GM23338 (cell line): ENCODE measurements around the gene PLS3. TPM values are rescaled to one million over a fixed set of nuclear protein-coding genes. Genes with fewer than 3 reads are reported as not detected.

ENCODE experiments used
- ATAC-seq: fragments of 200-7000 bp; cut with Tn5 transposase; 3 replicates; pipeline ENCODE4 v1.9.1; 2020
- DNase-seq: peaks from one replicate; pipeline ENCODE4 v3.0.0-alpha.2; 2015; ENCODE audit warnings: low spot score
- H2AFZ ChIP-seq: fragments of 200-600 bp; sonication (generic); 2 replicates; pipeline ENCODE4 v1.8.0; 2016; ENCODE audit warnings: antibody characterized with exemption, mild to moderate bottlenecking, moderate library complexity
- H3F3A ChIP-seq: fragments of 200-600 bp; sonication (generic); replicated peaks from 2 replicates; pipeline ENCODE4 v1.8.0; 2017; ENCODE audit warnings: antibody characterized with exemption, mixed run types, low read depth
- H3K27ac ChIP-seq: fragments of 200-600 bp; sonication (generic); 2 replicates; pipeline ENCODE4 v1.6.1; 2016; ENCODE audit warnings: low read depth
- H3K27me3 ChIP-seq: fragments of 200-600 bp; sonication (generic); 2 replicates; pipeline ENCODE4 v1.8.0; 2016; ENCODE audit warnings: mild to moderate bottlenecking, mixed run types, moderate library complexity; ENCODE audit not compliant: insufficient read depth
- H3K36me3 ChIP-seq: fragments of 200-600 bp; sonication (generic); 2 replicates; pipeline ENCODE4 v1.8.0; 2016; ENCODE audit warnings: mild to moderate bottlenecking; ENCODE audit not compliant: insufficient read depth
- H3K4me1 ChIP-seq: fragments of 200-600 bp; sonication (generic); 2 replicates; pipeline ENCODE4 v1.8.0; 2016; ENCODE audit warnings: mild to moderate bottlenecking, moderate library complexity; ENCODE audit not compliant: insufficient read depth
- H3K4me2 ChIP-seq: fragments of 200-600 bp; sonication (generic); 2 replicates; pipeline ENCODE4 v1.7.1; 2017; ENCODE audit warnings: mixed run types
- H3K4me3 ChIP-seq: fragments of 200-600 bp; sonication (generic); 2 replicates; pipeline ENCODE4 v1.6.1; 2016; ENCODE audit warnings: mixed run types
- H3K79me2 ChIP-seq: fragments of 200-600 bp; sonication (generic); replicated peaks from 2 replicates; pipeline ENCODE4 v1.8.0; 2017; ENCODE audit warnings: mild to moderate bottlenecking; ENCODE audit not compliant: insufficient read depth
- H3K9me2 ChIP-seq: fragments of 200-600 bp; sonication (generic); 2 replicates; pipeline ENCODE4 v1.8.0; 2017; ENCODE audit not compliant: insufficient read depth
- H4K20me1 ChIP-seq: fragments of 200-600 bp; sonication (generic); replicated peaks from 2 replicates; pipeline ENCODE4 v1.8.0; 2017; ENCODE audit warnings: mild to moderate bottlenecking; ENCODE audit not compliant: insufficient read depth
- H3K27ac Mint-ChIP-seq: 2 replicates; pipeline ENCODE4 v1.8.0; 2020; ENCODE audit warnings: inconsistent platforms, mild to moderate bottlenecking, moderate library complexity, mixed read lengths
- H3K27me3 Mint-ChIP-seq: 3 replicates; pipeline ENCODE4 v1.8.0; 2022; ENCODE audit warnings: low read depth, mild to moderate bottlenecking, moderate library complexity, mixed read lengths, inconsistent platforms; ENCODE audit not compliant: insufficient read depth, poor library complexity
- H3K36me3 Mint-ChIP-seq: 3 replicates; pipeline ENCODE4 v1.8.0; 2021; ENCODE audit warnings: low read depth, mild to moderate bottlenecking, inconsistent platforms, moderate library complexity, mixed read lengths
- H3K4me1 Mint-ChIP-seq: 3 replicates; pipeline ENCODE4 v1.8.0; 2020; ENCODE audit warnings: mild to moderate bottlenecking, inconsistent platforms, mixed read lengths
- H3K4me3 Mint-ChIP-seq: 3 replicates; pipeline ENCODE4 v1.8.0; 2021; ENCODE audit warnings: moderate library complexity, mild to moderate bottlenecking, inconsistent platforms, mixed read lengths
- H3K9me3 Mint-ChIP-seq: 3 replicates; pipeline ENCODE4 v1.8.0; 2020; ENCODE audit warnings: moderate library complexity, mild to moderate bottlenecking, inconsistent platforms, mixed read lengths
- CREB1 ChIP-seq: fragments of 250-450 bp; sonication (Bioruptor Pico); IDR thresholded peaks from 2 replicates; pipeline ENCODE4 v1.5.0; 2020; ENCODE audit warnings: low read depth, mild to moderate bottlenecking, moderate library complexity
- EZH2phosphoT487 ChIP-seq: fragments of 200-600 bp; sonication (generic); IDR thresholded peaks from one replicate; pipeline ENCODE4 v1.8.1; 2018; ENCODE audit warnings: antibody characterized with exemption; ENCODE audit not compliant: unreplicated experiment
- JUNB ChIP-seq: IDR thresholded peaks from one replicate; pipeline ENCODE4 v1.6.1; 2016; ENCODE audit warnings: antibody characterized with exemption; ENCODE audit not compliant: unreplicated experiment
- NANOG ChIP-seq: IDR thresholded peaks from 2 replicates; pipeline ENCODE4 v1.6.1; 2016; ENCODE audit warnings: antibody characterized with exemption, borderline replicate concordance
- POLR2AphosphoS5 ChIP-seq: IDR thresholded peaks from 2 replicates; pipeline ENCODE4 v1.6.1; 2016; ENCODE audit warnings: antibody characterized with exemption, low read depth
- STAT1 ChIP-seq: IDR thresholded peaks from one replicate; pipeline ENCODE4 v1.6.1; 2016; ENCODE audit warnings: antibody characterized with exemption; ENCODE audit not compliant: unreplicated experiment
- polyA plus RNA-seq: library from polyadenylated mRNA; unstranded; fragments of >200 nt; fragmentation: Nextera tagmentation; extraction: Ambion mirVana; gene quantifications from 2 replicates; pipeline ENCODE4 v1.2.1, GENCODE V29; 2016
- total RNA-seq: library from RNA; depleted of rRNA; stranded (reverse); fragments of >200 nt; shearing (Covaris generic); gene quantifications from 2 replicates; pipeline ENCODE4 v1.2.3, GENCODE V29; 2014
- TF ChIP-seq, protein P1 (sequence below): IDR thresholded peaks from one replicate; pipeline ENCODE4 v1.6.1; 2018; ENCODE audit warnings: antibody characterized with exemption; ENCODE audit not compliant: unreplicated experiment
- TF ChIP-seq, protein P2 (sequence below), 2 experiments: fragments of 200-600 bp in 1 of 2; sonication (generic) in 1 of 2; conservative IDR thresholded peaks; 2 replicates each; pipeline versions ENCODE4 v1.5.1 to v1.6.1; 2016 to 2017; ENCODE audit warnings: antibody characterized with exemption in 2 of 2, low read depth in 2 of 2, mild to moderate bottlenecking in 2 of 2, moderate library complexity in 1 of 2
- TF ChIP-seq, protein P3 (sequence below): IDR thresholded peaks from 2 replicates; pipeline ENCODE4 v1.6.1; 2016; ENCODE audit warnings: antibody characterized with exemption

Gene PLS3
- total and polyA plus RNA-seq, 2 experiments from 2014 or later, result 81.6 to 128 TPM

DNA sequence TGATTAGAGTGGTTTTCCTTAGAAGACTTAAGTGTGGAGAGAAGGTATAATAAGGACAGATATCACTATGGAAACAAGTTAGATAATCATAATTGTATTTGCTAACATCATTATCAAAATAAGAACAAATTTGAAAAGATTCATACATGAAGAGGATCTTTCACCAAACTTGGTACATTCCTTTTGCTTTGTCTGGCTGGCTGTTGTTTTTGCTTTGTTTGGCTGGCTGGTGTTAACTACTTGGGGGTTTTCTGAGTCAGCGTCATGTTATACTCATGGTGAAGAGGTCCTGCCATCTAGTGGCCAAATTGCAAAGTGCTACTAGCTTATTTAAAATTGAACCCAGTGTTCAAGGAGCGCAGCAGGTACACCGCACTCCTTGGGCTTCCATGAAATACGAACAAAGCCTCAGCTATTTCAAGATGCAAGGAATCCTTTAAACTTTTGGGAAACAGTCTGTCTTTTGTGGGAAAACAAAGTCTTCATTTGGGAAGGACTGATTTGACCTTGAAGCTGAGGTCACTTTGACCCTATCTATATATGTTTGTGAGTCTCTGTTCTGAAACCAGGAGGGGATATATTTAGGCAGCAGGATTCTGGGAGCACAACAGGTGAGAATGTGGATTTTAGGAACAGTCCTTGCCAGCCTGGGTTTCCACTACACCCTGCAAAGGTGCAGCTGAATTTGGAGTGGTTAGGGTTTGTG, 129.7 kb downstream of the PLS3 start (continued):
- TF ChIP-seq, protein P1, sequence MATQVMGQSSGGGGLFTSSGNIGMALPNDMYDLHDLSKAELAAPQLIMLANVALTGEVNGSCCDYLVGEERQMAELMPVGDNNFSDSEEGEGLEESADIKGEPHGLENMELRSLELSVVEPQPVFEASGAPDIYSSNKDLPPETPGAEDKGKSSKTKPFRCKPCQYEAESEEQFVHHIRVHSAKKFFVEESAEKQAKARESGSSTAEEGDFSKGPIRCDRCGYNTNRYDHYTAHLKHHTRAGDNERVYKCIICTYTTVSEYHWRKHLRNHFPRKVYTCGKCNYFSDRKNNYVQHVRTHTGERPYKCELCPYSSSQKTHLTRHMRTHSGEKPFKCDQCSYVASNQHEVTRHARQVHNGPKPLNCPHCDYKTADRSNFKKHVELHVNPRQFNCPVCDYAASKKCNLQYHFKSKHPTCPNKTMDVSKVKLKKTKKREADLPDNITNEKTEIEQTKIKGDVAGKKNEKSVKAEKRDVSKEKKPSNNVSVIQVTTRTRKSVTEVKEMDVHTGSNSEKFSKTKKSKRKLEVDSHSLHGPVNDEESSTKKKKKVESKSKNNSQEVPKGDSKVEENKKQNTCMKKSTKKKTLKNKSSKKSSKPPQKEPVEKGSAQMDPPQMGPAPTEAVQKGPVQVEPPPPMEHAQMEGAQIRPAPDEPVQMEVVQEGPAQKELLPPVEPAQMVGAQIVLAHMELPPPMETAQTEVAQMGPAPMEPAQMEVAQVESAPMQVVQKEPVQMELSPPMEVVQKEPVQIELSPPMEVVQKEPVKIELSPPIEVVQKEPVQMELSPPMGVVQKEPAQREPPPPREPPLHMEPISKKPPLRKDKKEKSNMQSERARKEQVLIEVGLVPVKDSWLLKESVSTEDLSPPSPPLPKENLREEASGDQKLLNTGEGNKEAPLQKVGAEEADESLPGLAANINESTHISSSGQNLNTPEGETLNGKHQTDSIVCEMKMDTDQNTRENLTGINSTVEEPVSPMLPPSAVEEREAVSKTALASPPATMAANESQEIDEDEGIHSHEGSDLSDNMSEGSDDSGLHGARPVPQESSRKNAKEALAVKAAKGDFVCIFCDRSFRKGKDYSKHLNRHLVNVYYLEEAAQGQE, result no peak
- no peak for TF ChIP-seq EZH2phosphoT487

DNA sequence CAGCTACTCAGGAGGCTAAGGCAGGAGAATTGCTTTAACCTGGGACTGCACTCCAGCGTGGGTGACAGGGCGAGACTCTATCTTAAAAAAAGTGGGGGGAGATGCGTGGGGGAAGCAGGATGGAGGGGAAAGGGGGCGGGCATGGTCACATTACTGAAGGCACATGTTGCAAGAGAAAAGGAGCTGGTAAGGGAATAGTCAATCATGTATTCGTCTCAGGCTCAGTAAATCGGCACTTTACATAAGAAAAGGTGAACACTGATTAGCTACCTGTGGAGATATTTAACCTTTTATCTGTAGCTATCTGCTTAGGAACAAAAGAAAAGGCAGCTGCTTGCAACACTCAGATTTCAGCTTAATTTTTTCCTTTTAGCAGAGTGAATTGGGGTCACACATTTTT, 132.5 kb downstream of the PLS3 start:
- Histone ChIP-seq H3K4me3 (no peak overlapping the region), H3K4me1 (peaks cover 26% of the 10 kb centered on the region), H3K79me2 (no peaks in the 10 kb centered on the region), H3F3A (no peaks in the 10 kb centered on the region), H2AFZ (no peak overlapping the region), H3K27me3 (no peaks in the 10 kb centered on the region), H3K36me3 (no peaks in the 10 kb centered on the region), H4K20me1 (no peaks in the 10 kb centered on the region), H3K27ac (peak overlapping the region; percentile 95), H3K4me2 (no peak overlapping the region; the same call in 1 of the 2 replicates), H3K9me2 (no peaks in the 10 kb centered on the region)
- Mint-ChIP-seq H3K27me3 (peaks cover 4% of the 10 kb centered on the region), H3K27ac (peak overlapping the region; percentile 98), H3K4me3 (no peak overlapping the region), H3K9me3 (peaks cover 2% of the 10 kb centered on the region; the same call in 1 of the 3 replicates), H3K4me1 (peaks cover 45% of the 10 kb centered on the region), H3K36me3 (no peaks in the 10 kb centered on the region)
- peak; percentile 74 for DNase-seq
- ATAC-seq, result peak; percentile 38
- peak; percentile 65; the same call in 1 of the 2 replicates for TF ChIP-seq NANOG
- TF ChIP-seq CREB1, result no peak

DNA sequence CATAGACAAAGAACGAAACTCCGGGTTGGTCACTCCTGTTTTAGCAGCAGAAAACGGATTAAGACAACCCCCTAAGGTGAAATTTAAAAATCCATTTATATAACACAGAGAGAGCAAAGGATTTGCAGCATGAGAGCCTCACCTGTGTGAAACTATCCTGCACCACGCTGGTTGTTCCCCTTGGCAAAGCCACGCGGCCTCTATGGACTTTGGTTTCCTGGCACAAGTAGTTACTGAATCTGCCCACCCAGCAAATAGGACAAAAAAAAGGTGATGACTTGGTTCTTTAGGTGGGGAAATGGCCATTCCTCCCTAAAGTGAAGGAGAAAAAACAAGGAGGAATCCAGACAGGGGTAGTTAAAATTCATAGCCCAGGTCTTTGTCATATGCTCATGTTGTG, 133.1 kb downstream of the PLS3 start:
- no peaks in the 10 kb centered on the region for H3K79me2 ChIP-seq
- peaks cover 2% of the 10 kb centered on the region; the same call in 1 of the 3 replicates for H3K9me3 Mint-ChIP-seq
- no peaks in the 10 kb centered on the region for H3K36me3 Mint-ChIP-seq
- H4K20me1 ChIP-seq, result no peaks in the 10 kb centered on the region
- no peaks in the 10 kb centered on the region for H3F3A ChIP-seq
- H3K4me1 Mint-ChIP-seq, result peaks cover 45% of the 10 kb centered on the region
- no peak overlapping the region for H3K4me3 Mint-ChIP-seq
- peaks cover 4% of the 10 kb centered on the region for H3K27me3 Mint-ChIP-seq
- no peaks in the 10 kb centered on the region for H3K9me2 ChIP-seq
- TF ChIP-seq, protein P2, sequence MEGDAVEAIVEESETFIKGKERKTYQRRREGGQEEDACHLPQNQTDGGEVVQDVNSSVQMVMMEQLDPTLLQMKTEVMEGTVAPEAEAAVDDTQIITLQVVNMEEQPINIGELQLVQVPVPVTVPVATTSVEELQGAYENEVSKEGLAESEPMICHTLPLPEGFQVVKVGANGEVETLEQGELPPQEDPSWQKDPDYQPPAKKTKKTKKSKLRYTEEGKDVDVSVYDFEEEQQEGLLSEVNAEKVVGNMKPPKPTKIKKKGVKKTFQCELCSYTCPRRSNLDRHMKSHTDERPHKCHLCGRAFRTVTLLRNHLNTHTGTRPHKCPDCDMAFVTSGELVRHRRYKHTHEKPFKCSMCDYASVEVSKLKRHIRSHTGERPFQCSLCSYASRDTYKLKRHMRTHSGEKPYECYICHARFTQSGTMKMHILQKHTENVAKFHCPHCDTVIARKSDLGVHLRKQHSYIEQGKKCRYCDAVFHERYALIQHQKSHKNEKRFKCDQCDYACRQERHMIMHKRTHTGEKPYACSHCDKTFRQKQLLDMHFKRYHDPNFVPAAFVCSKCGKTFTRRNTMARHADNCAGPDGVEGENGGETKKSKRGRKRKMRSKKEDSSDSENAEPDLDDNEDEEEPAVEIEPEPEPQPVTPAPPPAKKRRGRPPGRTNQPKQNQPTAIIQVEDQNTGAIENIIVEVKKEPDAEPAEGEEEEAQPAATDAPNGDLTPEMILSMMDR (conservative IDR thresholded peaks at IDR 0.05; ENCODE audit: low read depth in 2 of 2), result no peak
- TF ChIP-seq POLR2AphosphoS5, result no peak
- TF ChIP-seq STAT1, result no peak
- TF ChIP-seq, protein P3, sequence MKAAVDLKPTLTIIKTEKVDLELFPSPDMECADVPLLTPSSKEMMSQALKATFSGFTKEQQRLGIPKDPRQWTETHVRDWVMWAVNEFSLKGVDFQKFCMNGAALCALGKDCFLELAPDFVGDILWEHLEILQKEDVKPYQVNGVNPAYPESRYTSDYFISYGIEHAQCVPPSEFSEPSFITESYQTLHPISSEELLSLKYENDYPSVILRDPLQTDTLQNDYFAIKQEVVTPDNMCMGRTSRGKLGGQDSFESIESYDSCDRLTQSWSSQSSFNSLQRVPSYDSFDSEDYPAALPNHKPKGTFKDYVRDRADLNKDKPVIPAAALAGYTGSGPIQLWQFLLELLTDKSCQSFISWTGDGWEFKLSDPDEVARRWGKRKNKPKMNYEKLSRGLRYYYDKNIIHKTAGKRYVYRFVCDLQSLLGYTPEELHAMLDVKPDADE, result no peak
- TF ChIP-seq JUNB, result no peak
- TF ChIP-seq CREB1, result no peak
- H3K4me2 ChIP-seq, result peak overlapping the region; percentile 59; the same call in 1 of the 2 replicates
- ATAC-seq (no peak), DNase-seq (no peak)
- peaks cover 26% of the 10 kb centered on the region for H3K4me1 ChIP-seq
- no peaks in the 10 kb centered on the region for H3K36me3 ChIP-seq
- peak overlapping the region; percentile 95 for H3K27ac ChIP-seq
- no peak overlapping the region for H3K4me3 ChIP-seq
- H3K27ac Mint-ChIP-seq, result peak overlapping the region; percentile 98
- no peaks in the 10 kb centered on the region for H3K27me3 ChIP-seq
- no peak overlapping the region for H2AFZ ChIP-seq
